ENCODE results near the gene ADAM22.

ADAM22 gene

DNA sequence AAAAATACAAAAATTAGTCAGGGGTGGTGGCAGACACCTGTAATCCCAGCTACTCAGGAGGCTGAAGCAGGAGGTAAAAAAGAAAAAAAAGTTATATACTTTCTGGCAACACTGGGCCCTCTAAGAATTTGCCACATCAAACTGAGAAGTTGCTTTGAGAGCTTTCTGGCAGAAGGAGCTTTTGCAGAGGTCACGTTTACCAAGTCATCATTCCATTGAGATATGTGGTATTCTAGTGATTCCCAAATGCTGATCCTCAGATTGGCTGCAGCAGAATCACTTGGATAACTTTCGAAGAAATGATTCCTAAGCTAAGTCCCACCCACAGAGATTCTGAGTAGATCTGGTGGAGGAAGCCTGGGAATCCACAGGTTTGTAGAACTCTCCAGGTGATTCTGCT, 80.5 kb downstream of the ADAM22 start:
- H3K4me1 ChIP-seq (ENCODE audit: control insufficient read depth, insufficient read depth, low read length): no peaks in the 10 kb centered on the region
- H3K27me3 ChIP-seq (ENCODE audit: control insufficient read depth, insufficient read depth, low read length): no peaks in the 10 kb centered on the region
- no peak overlapping the region for H3K9ac ChIP-seq (ENCODE audit: low read depth, low read length)
- H3K9me3 ChIP-seq (ENCODE audit: control insufficient read depth, insufficient read depth, low read length): no peaks in the 10 kb centered on the region
- no peak overlapping the region for H3K4me3 ChIP-seq (ENCODE audit: low read depth, low read length)
- H3K36me3 ChIP-seq (ENCODE audit: control insufficient read depth, insufficient read depth, low read length): no peaks in the 10 kb centered on the region

DNA sequence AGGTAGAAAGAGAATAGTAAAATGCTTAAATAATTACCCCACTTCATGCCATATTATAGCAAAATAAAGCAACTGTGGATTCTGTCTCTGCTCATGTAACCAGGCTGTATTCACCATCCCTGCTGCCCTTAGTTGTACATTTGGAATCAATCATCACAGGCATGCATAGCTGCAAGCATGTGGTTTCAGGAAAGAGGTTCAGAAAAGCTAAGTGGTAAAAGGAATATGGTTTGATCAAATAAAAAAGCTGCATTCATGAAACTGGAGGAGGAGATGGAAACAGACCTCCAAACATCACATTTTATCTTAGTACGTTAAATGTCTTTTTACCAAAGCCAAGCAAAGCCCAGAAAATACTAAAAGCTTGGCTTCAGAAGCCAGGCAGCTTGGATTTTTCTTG, 81.3 kb downstream of the ADAM22 start:
- no peak overlapping the region for H3K9ac ChIP-seq (ENCODE audit: low read depth, low read length)
- H3K9me3 ChIP-seq (ENCODE audit: control insufficient read depth, insufficient read depth, low read length): no peaks in the 10 kb centered on the region
- no peak overlapping the region for H3K4me3 ChIP-seq (ENCODE audit: low read depth, low read length)
- no peaks in the 10 kb centered on the region for H3K27me3 ChIP-seq (ENCODE audit: control insufficient read depth, insufficient read depth, low read length)
- H3K36me3 ChIP-seq (ENCODE audit: control insufficient read depth, insufficient read depth, low read length): no peaks in the 10 kb centered on the region
- H3K4me1 ChIP-seq (ENCODE audit: control insufficient read depth, insufficient read depth, low read length): peaks cover 3% of the 10 kb centered on the region

DNA sequence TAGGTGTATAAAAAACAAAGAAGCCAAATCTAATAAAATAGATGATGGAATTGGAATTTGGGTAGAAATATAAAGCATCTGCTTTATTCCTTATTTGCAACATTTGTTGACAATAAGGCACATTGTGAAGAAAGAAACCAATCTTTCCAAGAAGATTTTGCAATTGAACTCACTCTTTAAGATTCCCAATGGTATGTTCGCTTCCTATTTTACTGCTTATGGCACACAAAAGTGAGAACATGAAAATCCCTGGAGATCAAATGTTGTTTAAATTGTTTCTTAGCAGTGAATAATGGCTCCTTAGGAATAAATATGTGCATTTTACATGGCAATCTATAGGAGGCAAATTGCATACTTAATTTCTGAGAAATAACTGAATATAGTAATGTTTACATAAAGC, 84.5 kb downstream of the ADAM22 start:
- Histone ChIP-seq H3K27me3 (ENCODE audit: control insufficient read depth, insufficient read depth, low read length) (no peaks in the 10 kb centered on the region), H3K9me3 (ENCODE audit: control insufficient read depth, insufficient read depth, low read length) (no peaks in the 10 kb centered on the region), H3K4me3 (ENCODE audit: low read depth, low read length) (no peak overlapping the region), H3K4me1 (ENCODE audit: control insufficient read depth, insufficient read depth, low read length) (peaks cover 3% of the 10 kb centered on the region), H3K36me3 (ENCODE audit: control insufficient read depth, insufficient read depth, low read length) (no peaks in the 10 kb centered on the region), H3K9ac (ENCODE audit: low read depth, low read length) (no peak overlapping the region)

DNA sequence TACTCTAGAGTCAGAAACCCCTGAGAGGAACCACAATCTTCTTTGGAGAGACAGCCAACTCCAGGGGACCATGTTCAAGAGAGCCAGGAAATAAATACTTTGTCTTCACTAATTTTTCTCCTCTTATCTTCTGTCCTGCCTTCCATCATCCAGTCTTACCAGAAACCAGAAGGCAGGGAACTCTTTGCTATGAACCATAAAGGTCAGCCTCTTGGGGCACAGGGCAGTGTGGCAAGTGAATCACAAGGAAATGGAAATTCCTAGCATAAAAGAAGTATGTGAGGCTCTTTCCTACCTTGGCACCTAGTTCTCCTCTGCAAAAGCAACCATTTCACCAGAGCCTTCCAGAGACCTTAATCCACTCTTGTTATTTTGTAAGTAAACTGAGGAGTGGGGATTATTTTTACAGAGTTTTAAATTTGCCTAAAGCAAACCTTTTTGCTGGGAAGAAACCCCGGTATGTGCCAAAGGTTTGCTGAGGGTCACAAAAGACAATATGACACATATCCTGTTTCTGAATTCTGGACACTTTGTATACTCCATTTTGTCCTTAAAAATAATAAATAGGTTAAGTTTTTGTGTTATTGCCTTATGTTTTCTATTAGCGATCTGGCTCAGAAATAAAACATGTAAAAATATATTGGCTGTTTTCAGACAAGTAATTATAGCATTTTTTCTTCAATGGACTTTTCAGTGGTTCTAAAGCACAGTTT, 87.1 kb downstream of the ADAM22 start:
- Histone ChIP-seq H3K9ac (ENCODE audit: low read depth, low read length) (no peak overlapping the region), H3K36me3 (ENCODE audit: control insufficient read depth, insufficient read depth, low read length) (no peaks in the 10 kb centered on the region), H3K4me1 (ENCODE audit: control insufficient read depth, insufficient read depth, low read length) (peaks cover 3% of the 10 kb centered on the region), H3K9me3 (ENCODE audit: control insufficient read depth, insufficient read depth, low read length) (no peaks in the 10 kb centered on the region), H3K4me3 (ENCODE audit: low read depth, low read length) (no peak overlapping the region), H3K27me3 (ENCODE audit: control insufficient read depth, insufficient read depth, low read length) (no peaks in the 10 kb centered on the region)

DNA sequence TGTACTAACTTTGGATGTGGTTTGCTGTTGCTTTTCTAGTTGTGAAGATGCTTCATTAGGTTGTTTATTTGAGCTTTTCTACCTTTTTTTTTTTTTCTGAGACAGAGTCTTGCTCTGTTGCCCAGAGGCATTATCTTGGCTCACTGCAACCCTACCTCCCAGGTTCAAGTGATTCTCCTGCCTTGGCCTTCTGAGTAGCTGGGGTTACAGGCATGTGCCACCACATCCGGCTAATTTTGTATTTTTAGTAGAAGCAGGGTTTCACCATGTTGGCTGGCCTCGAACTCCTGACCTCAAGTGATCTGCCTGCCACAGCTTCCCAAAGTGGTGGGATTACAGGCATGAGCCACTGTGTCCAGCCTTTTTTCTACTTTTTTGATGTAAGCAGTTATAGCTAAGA, 93.7 kb downstream of the ADAM22 start:
- peaks cover 12% of the 10 kb centered on the region for H3K9me3 ChIP-seq (ENCODE audit: control insufficient read depth, insufficient read depth, low read length)
- no peaks in the 10 kb centered on the region for H3K4me1 ChIP-seq (ENCODE audit: control insufficient read depth, insufficient read depth, low read length)
- no peak overlapping the region for H3K4me3 ChIP-seq (ENCODE audit: low read depth, low read length)
- peaks cover 6% of the 10 kb centered on the region for H3K36me3 ChIP-seq (ENCODE audit: control insufficient read depth, insufficient read depth, low read length)
- no peaks in the 10 kb centered on the region for H3K27me3 ChIP-seq (ENCODE audit: control insufficient read depth, insufficient read depth, low read length)
- no peak overlapping the region for H3K9ac ChIP-seq (ENCODE audit: low read depth, low read length)

DNA sequence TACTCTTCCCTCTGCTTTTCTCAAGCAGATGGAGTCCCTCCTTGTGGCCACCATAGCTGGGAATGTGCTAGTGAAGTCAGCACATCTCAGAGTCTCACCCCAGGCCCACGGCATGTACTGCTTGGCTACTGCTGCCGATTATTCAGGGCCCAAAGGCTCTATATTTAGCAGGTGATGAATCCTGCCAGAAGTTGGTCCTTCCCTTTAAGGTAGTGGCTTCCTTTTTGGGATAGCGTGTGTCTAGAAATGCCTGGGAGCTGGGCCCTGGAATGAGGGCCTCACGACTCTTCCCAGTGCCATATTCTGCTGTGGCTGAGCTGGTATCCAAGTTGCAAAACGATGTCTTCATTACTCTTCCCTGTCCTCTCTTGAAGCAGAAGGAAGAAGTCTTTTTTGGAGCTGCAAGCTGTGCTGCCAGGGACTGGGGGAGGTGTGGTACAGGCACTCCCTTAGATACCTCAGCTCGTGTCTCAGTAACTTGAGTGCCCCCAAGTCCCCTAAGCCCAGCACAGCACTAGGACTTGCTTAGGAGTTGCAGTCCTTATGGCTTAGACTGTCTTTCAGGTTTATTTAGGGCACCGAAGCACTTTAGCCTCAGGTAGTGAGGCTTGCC, 100.1 kb downstream of the ADAM22 start:
- H3K4me3 ChIP-seq (ENCODE audit: low read depth, low read length): no peak overlapping the region

DNA sequence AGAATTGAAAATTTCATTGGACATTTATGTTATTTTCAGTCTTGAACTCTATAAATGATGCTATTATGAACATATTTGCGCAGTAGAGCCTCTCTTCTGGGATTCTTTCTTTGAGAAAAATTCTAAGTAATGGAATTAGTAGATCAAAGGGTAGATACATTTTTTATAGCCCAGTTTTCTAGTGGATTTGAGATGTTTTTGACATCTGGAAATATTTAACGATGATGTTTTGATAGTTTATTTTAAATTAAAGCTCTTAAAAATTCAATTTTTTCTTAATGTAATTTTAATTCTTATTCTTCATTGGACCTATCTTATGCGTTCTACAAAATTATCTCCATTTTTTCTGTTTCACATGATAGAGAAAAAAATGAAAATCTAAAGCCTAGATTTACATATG, 103.0 kb downstream of the ADAM22 start:
- no peak overlapping the region for H3K4me3 ChIP-seq (ENCODE audit: low read depth, low read length)
- no peak overlapping the region for H3K9ac ChIP-seq (ENCODE audit: low read depth, low read length)
- H3K36me3 ChIP-seq (ENCODE audit: control insufficient read depth, insufficient read depth, low read length): peaks cover under 1% of the 10 kb centered on the region
- H3K27me3 ChIP-seq (ENCODE audit: control insufficient read depth, insufficient read depth, low read length): no peaks in the 10 kb centered on the region
- peaks cover 5% of the 10 kb centered on the region for H3K9me3 ChIP-seq (ENCODE audit: control insufficient read depth, insufficient read depth, low read length)
- H3K4me1 ChIP-seq (ENCODE audit: control insufficient read depth, insufficient read depth, low read length): no peaks in the 10 kb centered on the region

More for the DNA sequence above, 100.1 kb downstream of the ADAM22 start:
- Histone ChIP-seq H3K36me3 (ENCODE audit: control insufficient read depth, insufficient read depth, low read length) (peaks cover 6% of the 10 kb centered on the region), H3K27me3 (ENCODE audit: control insufficient read depth, insufficient read depth, low read length) (no peaks in the 10 kb centered on the region), H3K9me3 (ENCODE audit: control insufficient read depth, insufficient read depth, low read length) (peaks cover 12% of the 10 kb centered on the region), H3K4me1 (ENCODE audit: control insufficient read depth, insufficient read depth, low read length) (no peaks in the 10 kb centered on the region), H3K9ac (ENCODE audit: low read depth, low read length) (no peak overlapping the region)

DNA sequence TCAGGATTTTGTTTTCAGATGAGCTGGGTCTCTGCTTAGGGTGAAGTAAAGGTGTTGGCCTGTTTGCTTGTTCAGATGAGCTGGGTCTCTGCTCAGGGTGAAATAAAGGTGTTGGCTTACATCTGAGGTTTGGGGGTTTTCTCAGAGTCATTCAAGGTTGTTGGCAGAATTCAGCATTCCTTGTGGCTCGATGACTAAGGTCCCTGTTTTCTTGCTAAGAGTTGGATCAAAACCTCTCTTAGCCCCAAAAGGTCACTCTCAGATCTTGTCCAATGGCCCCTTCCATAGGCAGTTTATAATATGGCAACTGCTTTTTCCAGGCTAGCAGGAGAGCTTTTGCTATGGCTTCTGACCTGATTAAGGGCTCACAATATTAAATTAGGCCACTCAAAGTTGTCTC, 106.6 kb downstream of the ADAM22 start:
- no peaks in the 10 kb centered on the region for H3K9me3 ChIP-seq (ENCODE audit: control insufficient read depth, insufficient read depth, low read length)
- H3K27me3 ChIP-seq (ENCODE audit: control insufficient read depth, insufficient read depth, low read length): no peaks in the 10 kb centered on the region
- no peak overlapping the region for H3K9ac ChIP-seq (ENCODE audit: low read depth, low read length)
- H3K4me3 ChIP-seq (ENCODE audit: low read depth, low read length): no peak overlapping the region
- no peaks in the 10 kb centered on the region for H3K36me3 ChIP-seq (ENCODE audit: control insufficient read depth, insufficient read depth, low read length)
- no peaks in the 10 kb centered on the region for H3K4me1 ChIP-seq (ENCODE audit: control insufficient read depth, insufficient read depth, low read length)

DNA sequence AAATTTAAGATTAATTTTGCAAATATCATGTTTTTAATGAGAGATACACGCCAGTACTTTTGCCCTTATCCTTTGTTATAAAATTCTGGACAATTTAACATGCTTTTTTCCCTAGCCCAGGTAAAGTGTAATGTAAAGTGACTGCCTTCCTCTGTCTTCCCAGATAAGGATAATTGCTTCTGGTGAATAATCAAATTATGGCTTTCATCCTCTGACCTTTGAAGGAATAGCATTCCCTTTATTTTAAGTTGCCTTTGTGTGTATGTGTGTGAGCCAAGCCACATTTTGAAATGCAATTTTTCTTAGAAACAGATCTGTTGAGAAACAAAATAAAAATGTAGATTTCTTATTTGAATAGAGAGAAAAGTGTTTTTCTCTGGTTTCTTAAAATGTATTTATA, 107.5 kb downstream of the ADAM22 start:
- Histone ChIP-seq H3K36me3 (ENCODE audit: control insufficient read depth, insufficient read depth, low read length) (no peaks in the 10 kb centered on the region), H3K27me3 (ENCODE audit: control insufficient read depth, insufficient read depth, low read length) (no peaks in the 10 kb centered on the region), H3K9me3 (ENCODE audit: control insufficient read depth, insufficient read depth, low read length) (no peaks in the 10 kb centered on the region), H3K9ac (ENCODE audit: low read depth, low read length) (no peak overlapping the region), H3K4me3 (ENCODE audit: low read depth, low read length) (no peak overlapping the region), H3K4me1 (ENCODE audit: control insufficient read depth, insufficient read depth, low read length) (no peaks in the 10 kb centered on the region)

DNA sequence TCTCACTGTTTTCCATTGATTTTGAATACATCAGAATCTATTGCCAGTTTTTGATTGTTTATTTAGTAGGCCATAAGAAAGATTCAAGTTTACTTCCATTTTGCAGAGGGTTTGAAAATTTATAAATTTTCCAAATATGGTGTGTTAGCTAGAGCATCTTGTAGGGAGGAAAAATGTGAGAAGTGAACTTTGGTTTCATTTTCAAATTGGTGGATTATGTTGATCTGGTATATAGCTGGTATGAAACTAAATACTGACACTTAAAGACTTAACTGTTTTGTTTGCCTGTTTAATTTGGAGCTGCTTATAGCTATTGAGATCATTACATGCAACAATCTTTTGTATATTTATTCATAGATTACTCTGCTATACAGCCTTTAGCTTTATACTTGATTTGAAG, 108.1 kb downstream of the ADAM22 start:
- no peaks in the 10 kb centered on the region for H3K27me3 ChIP-seq (ENCODE audit: control insufficient read depth, insufficient read depth, low read length)
- H3K9ac ChIP-seq (ENCODE audit: low read depth, low read length): no peak overlapping the region
- no peaks in the 10 kb centered on the region for H3K36me3 ChIP-seq (ENCODE audit: control insufficient read depth, insufficient read depth, low read length)
- H3K4me1 ChIP-seq (ENCODE audit: control insufficient read depth, insufficient read depth, low read length): no peaks in the 10 kb centered on the region
- no peak overlapping the region for H3K4me3 ChIP-seq (ENCODE audit: low read depth, low read length)
- no peaks in the 10 kb centered on the region for H3K9me3 ChIP-seq (ENCODE audit: control insufficient read depth, insufficient read depth, low read length)

DNA sequence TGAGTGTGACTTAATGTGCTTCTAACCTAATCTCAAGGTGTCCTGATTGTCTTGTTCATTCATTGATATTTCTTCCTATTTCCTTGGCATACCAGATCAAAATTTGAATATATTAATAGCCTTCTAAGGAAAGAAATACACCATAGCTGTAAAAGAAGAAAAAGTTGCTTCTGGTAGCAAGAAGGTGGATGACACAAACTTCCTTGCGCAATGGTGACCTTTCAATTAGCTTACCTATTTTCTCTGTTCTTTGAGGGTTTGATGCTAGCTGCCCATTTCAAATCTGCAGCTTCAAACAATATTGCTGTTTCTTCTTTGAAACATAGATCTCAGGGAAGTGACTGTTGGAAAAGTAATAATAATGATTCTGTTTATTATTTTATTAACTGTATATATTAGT, 108.8 kb downstream of the ADAM22 start:
- H3K4me3 ChIP-seq (ENCODE audit: low read depth, low read length): no peak overlapping the region

DNA sequence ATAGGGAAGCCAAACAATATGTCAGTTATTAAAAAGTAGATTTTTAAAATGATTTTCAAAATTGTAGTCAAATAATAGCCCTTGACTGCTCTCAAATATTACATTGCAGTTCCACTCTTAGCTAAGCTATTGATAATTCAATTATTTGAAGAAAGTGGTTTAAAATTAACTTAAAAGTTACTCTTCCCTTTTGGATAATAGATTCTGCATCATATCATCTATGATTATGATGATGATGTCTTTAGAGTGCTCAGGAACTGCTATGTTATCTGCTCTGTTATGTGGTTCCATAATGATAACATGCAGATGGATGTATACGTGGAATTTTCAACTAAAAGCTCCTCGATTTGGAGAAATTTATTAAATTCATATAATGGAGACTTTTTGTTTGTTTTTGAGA, 110.0 kb downstream of the ADAM22 start:
- H3K4me1 ChIP-seq (ENCODE audit: control insufficient read depth, insufficient read depth, low read length): no peaks in the 10 kb centered on the region
- H3K4me3 ChIP-seq (ENCODE audit: low read depth, low read length): no peak overlapping the region

More for the DNA sequence above, 108.8 kb downstream of the ADAM22 start:
- Histone ChIP-seq H3K9me3 (ENCODE audit: control insufficient read depth, insufficient read depth, low read length) (no peaks in the 10 kb centered on the region), H3K9ac (ENCODE audit: low read depth, low read length) (no peak overlapping the region), H3K36me3 (ENCODE audit: control insufficient read depth, insufficient read depth, low read length) (no peaks in the 10 kb centered on the region), H3K4me1 (ENCODE audit: control insufficient read depth, insufficient read depth, low read length) (no peaks in the 10 kb centered on the region), H3K27me3 (ENCODE audit: control insufficient read depth, insufficient read depth, low read length) (no peaks in the 10 kb centered on the region)

More for the DNA sequence above, 110.0 kb downstream of the ADAM22 start:
- H3K27me3 ChIP-seq (ENCODE audit: control insufficient read depth, insufficient read depth, low read length): no peaks in the 10 kb centered on the region
- no peaks in the 10 kb centered on the region for H3K36me3 ChIP-seq (ENCODE audit: control insufficient read depth, insufficient read depth, low read length)
- no peaks in the 10 kb centered on the region for H3K9me3 ChIP-seq (ENCODE audit: control insufficient read depth, insufficient read depth, low read length)
- H3K9ac ChIP-seq (ENCODE audit: low read depth, low read length): no peak overlapping the region
